A172 (cell line): ENCODE measurements around the gene SLC8A1. TPM values are rescaled to one million over a fixed set of nuclear protein-coding genes. Genes with fewer than 3 reads are reported as not detected.

Experiments
- DNase-seq: peaks from one replicate; pipeline ENCODE4 v3.0.0-alpha.2; 2015; ENCODE audit warnings: low spot score
- total RNA-seq: library from RNA; depleted of rRNA; stranded (reverse); fragments of >200 nt; shearing (Covaris generic); gene quantifications from 2 replicates; pipeline ENCODE4 v1.2.3, GENCODE V29; 2014; rRNA removed

The SLC8A1 gene
- total RNA-seq = 34.5 and 37.6 TPM in 2 replicates

DNA sequence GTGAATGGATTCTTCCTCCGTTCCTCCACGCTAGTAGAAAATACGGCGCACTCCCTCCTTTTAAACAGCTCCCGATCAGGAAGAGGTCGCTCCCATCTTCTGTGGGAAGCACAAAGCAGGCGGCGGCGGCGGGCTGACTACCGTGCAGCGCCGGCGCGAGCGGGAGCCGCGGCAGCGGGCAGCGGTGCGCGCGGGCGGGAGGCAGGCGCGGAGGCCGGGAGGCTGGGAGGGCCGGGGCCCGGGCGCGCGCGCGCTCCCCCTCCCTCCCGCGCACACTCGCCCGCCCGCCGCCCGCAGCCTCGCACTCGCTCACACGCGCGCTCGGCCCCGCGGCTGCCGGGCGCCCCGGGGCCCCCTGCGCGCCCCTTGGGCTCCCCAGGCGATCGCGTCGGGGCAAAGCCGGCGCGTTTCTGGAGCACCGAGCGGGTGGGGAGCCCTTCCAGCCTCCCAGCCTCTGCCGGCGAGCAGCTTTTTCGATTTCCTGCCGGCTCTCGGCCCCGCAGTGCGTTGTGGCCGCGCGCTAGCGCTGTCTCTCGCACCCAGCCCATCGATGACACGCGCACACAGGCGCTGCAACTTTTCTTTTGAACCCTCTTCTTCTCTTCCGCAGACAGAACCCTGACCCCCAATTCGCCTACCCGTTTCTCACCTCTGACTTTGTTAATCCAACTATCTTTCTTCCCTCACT lies at the start of gene SLC8A1:
Gene SLC8A1 (minus strand): TSS at position 173 of the 688 bp plus-strand sequence.
- peak; percentile 17 for DNase-seq

DNA sequence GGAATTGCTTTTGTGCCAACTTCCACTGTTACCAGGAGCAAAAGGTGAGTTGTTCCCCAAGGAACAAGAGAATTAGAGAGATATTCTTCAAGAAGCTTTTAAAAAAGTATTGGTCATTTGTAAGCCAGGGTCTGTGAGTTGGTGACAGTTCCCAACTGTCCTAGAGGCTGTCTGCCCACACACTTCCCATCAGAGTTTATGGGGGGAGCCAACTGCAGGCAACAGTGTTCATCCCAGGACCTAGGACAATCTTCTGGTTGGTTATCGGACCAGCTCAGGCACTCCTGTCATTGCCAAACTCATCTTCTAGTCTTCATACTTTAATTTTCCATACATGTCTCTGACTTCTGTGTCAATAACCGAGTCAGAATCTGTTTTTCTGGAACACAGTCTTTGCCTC lies 47.5 kb upstream of the SLC8A1 start:
- no peak for DNase-seq

DNA sequence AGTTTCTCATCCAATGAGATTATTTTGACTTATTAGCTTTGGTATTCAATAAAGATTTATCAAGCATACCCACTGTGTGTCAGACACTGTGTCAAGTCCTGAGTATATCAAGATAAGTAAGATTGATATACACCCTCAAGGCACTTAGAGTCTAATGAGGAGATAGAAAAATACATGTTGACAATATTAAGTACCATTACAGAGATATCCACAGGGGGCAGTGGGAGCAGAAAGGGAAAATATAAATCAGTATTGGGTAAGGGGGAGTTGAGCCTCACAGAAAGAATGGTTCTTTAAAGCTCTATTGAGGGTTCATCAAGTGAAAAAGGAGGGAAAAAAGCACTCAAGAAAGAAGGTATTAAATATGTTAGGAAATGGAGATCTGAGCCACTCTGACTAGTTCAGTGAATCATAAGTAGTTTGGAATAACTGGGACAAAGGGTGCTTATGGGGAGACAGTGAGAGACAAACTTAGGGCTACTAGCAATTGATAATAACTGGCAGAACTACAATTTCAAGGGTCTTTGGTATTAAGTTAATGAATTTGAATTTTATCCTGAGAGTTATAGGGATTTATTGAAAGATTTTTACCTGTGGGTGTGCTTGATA lies 45.5 kb upstream of the SLC8A1 start:
- no peak for DNase-seq

DNA sequence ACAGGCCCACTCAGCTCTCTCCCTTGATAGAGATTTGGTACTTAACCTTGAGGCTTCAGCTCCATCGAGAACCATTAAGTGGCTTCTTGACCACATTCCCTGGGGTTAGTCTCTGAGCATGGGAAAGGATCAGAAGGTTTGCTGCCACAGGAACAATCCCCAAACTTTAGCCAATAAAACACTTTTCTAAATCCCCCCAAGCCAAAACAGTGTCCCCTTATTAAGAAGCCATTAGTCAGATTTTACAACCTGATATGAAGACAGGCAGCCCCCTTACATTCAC lies 37.7 kb upstream of the SLC8A1 start:
- no peak for DNase-seq

DNA sequence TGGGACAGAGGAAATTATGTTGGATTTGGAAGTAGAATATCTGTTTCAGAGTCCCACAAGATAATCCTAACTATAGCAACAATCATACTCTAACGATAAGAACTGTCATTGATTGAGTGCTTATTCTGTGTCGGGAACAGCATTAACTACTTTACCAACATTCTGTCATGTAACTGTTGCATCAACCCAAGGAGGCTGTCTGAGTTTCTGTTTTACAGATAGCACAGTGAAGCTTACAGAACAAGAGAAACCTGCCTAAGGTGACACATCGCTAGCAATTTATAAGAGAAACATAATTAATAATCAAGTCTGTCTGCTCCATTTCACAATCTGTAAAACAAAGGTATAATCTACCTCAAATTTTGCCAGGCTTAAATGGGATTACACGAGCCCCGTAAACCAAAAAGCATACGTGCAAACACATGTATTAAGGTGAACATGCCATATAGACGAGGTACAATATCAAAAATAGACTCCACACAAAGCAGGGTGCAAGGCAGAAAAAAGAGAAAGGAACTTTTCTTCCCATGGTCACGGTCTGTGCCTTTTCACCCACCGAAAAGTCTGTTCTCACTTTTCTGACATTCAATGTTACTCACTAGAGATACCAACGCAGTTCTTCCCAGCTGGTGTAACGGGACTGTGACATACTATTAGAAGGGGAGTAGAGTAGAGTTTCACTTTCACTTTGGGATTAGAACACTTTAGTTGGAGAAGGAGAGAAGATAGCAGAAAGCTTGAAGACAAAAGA lies 37.2 kb upstream of the SLC8A1 start:
- peak; percentile 71 for DNase-seq

DNA sequence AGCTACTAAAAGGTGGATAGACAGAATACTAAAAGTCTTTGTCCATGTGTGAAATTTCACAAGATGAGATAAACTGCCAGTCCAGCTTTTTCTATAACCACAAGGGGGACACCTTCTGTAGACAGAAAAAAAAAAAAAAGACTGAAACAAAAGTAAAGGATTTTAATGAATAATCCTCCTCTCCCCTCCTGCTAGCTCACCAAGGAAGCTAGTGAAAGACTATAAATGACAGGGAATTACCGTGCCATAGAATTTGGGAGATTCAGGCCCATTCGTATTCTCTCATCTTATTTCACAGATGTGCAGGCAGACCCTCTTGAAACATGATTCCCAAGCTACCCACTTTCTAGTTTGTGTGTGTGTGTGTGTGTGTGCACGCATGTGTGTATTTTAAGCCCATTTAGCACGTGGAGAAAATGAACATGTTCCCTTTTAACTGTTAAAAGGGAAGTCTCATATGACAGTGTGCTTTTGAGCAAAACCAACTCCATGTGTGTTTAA lies 36.3 kb upstream of the SLC8A1 start:
- DNase-seq = peak; percentile 47

DNA sequence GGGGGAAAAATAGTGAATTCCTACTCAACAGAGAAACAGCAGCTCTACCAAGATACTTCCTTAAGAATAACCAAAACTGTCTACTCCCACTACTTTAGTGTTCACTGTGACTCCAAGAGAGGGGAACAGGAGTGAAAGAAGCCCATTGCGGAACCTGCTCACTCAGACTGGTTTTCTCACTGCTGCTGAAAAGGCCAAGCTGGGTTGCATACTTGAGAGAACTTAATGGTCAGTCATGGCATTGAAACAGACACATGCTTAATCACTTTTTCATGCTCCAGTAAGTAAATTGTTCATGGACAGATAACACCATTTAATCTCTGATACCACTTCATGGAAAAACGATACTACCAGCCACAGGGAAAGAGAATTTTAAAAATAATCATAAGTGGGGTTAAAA lies 35.7 kb upstream of the SLC8A1 start:
- no peak for DNase-seq

DNA sequence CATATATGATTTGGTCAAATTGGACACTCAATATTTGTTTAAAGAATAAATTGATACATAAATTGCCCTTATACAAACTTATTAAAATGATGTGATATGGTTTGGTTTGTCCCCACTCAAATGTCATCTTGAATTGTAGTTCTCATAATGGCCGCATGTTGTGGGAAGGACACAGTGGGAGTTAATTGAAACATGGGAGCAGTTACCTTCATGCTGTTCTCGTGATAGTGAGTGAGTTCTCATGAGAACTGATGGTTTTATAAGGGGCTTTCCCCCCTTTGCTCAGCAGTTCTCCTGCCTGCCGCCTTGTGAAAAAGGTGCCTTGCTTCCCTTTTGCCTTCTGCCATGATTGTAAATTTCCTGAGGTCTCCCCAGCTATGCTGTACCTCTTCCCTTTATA lies 34.0 kb upstream of the SLC8A1 start:
- DNase-seq = no peak

DNA sequence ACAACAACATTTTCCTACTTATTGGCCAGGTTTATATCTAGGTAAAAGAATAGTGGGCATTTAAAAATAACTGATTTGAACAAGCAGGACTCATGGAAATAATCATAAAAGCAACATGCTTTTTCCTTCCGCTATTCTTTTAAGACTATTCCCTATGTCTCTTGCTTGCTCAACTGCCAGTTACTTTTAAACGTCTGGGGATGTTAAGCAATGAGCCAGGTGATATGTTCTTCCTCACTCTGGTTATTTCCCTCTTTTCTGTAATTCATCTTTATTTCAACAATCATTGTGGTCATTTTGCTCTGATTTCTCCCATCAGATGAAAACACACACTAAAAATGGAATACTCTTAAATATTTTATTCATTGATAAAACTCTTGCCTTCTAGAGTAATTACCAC lies 33.4 kb upstream of the SLC8A1 start:
- DNase-seq = no peak

DNA sequence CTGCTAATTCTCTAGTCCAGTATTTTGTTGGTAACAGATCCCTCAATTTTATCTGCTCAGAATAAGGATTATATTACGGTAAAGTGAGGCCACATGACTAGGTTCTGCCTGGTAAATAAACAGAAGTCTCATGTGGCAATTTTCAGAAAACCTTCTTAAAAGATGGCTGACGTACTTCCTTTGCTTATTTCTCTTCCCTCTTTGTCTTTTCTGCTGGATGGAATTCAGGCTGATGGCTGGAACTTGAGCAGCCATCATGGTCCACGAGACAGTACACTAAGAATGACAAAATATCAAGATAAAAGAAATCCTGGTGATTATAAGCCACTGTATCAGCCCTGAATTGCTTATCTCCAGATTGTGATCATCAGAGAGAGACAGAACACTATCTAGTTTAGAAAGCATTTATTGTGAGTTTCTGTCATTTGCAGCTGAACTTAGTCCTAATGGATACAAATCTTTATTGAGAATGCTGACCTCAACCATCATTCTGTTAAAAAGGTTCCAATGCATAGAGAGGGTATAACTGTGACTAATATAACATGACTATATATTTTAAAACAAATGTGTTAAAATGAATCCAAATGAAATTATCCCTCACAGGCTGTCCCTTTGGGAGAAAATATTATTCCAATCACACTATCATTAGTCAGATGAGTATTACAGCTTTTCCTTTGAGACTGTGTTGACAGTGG lies 31.8 kb upstream of the SLC8A1 start:
- no peak for DNase-seq

DNA sequence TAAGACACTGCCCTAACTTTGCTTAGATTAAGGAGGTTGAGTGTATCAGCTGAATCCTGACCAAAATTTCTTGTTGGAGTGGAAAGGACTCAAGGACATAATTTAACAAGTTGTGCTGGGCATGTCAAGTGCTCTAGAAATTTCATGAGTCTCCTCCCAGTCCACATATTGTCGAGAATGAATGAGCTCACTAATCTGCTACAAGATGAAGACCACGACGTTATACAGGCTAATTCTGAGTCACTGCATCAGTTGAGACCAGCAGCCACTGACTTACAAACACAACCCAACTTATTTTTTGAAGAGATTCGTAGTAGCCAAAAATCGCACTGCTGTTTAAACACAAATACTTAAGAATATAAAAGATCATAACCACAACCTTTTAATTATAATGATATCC lies 28.7 kb upstream of the SLC8A1 start:
- DNase-seq = no peak

DNA sequence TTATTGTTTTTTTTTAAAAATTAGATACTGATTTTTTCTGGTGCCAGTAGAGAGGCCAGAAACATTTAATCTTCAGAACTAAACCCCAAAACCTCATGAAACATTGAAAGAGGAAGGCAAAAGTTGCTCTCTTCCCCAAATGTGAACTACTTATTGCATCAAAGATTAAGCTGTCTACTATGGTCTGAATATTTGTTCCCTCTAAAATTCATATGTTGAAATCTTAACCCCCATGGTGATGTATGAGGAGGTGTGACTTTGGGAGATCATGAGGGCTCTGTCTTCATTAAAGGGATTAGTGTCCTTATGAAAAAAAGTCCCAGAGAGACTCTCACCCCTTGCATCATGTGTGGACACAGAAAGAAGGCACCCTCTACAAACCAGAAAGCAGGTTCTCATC lies 28.2 kb upstream of the SLC8A1 start:
- DNase-seq = no peak

DNA sequence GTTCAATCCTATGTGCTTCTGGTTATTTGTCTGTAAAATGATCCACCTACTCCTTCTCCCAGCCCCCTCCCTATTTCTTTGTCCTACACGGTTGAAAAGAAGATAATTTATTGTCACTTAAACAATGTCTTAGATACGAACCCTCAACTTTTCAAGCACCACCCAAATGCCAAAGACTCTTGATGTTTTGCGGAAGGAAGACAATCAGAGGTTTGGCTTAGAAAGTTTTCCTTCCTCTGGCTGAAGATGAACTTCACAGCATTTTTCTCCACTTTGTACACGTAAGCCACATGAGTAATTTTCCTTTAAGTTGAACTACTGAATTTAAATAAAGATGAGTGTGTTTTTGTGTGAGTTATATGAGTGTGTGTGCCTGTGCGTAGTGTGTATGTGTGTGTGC lies 25.5 kb upstream of the SLC8A1 start:
- DNase-seq = no peak

DNA sequence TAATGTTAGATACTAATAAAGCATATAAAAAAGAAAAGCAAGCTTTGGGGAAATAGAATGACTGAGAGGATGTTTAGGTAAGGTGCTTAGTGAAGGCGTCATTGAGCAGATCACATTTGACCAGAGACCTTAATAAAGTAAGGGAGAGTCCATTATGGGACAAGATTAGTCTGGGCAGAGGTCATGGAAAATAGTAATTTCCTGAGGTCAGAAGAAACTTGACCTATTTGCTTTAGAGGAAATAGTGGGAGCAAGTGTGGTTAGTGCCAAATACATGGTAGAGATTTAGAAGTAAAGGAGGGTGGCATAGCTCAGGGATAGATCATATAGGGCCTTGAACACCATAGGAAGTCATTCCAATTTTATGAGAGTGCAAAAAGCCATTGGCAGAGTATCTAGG lies 24.5 kb upstream of the SLC8A1 start:
- DNase-seq = no peak

DNA sequence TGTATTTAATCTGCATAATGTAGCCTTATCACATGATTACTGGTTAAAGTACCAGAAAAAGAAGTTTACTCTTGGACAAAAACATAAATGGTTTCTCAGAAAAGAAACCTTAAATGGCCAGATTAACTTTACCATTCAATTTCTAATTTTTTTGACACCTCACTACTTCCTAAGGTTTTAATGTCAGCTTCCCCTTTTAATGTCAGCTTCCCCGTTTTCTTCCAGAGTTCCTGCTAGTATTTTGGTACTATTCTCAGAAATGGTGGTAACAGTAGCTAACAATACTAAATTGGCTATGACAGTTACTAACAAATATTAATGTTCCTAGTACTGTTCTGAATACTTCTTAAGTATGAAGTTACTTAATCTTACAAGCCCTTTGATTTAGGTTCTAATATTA lies 22.4 kb upstream of the SLC8A1 start:
- no peak for DNase-seq

DNA sequence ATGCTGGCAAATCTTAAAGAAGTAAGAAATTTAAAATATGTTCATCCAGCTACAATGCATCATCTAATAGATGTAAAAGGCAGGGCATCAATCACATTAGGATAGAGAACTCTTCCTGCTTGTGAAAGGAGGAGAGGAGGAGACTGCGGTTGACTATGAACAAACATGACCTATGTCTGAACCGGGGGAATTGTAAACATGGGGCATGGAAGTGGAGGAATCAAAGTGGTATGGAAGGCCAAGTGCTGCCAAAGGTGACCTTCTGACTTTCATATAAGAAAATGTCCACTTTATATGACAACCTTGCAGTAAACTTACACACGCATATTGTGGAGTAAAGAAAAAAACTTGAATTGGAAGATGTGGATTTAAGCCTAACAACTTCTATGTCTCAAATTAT lies 20.0 kb upstream of the SLC8A1 start:
- DNase-seq = no peak

DNA sequence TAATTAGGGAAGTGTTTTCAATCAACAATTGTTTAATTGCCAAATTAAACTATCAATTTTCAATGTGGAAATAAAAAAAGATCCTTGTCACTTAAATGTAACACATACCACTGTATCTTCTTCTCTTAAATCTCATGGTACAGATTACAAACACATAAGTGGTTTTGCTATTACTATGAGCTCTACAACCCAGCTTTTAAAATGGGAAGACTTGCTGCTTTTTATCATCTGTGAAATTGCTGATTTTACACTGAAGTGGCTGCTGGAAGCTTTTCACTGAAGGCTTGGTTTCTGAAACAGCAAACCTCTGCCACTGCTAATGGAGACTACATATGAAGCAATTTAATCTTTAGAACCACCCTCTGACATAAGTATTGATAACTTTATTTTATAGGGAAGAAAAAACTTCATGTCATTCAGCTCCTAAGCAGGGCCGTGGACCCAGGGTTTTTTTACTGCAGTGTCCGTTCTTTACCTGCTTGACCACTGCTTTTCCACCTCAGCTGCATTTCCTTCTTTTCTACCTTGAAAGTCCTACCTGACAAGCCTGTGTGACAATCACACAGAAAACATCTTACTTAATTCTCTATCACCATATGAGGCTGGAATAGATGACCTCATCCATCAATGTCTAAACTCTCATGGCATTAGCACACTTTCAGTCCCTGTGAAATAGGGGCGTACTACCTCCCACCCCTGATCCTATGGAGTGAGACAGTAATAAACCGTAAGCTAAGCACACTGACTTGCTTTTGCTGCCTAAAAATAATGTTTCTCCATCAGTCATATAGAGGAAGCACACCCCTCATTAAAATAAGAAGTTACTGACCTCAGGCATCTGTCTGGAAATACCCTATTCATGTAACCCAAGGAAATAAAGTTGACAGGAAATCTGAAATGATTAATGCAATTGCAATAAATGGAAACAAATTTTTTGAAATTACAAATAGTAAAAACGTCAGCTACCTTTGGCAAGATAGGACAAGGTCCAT lies 19.2 kb upstream of the SLC8A1 start:
- no peak for DNase-seq

DNA sequence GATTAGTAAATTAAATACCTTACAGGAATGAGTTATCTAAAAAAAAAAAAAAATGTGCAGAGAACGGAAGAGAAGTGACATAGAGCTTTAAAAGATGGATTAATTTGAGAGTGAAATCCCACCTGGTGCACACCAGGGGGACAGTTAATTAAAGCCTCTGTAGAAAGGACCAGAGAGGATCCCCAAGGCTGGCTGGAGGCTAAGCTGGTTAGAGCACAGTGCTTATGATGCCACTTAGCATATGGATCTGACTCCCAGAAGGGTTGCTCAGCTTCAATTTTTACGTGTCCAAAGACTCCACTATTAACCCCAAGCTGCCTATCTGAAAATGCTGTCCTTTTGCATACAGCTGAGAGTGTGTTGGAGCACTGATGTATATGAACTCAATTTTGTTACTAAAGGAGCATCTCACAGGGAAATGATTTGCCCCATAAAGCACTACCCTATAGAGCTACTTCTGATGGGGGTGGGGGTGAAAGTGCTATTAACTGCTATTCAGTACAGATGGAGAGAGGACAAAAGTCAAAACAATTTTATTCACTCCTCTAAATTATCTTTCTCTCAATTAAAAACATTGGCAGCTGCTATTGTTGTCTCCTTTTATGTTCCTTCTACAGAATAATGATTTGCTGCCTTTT lies 15.2 kb upstream of the SLC8A1 start:
- no peak for DNase-seq

DNA sequence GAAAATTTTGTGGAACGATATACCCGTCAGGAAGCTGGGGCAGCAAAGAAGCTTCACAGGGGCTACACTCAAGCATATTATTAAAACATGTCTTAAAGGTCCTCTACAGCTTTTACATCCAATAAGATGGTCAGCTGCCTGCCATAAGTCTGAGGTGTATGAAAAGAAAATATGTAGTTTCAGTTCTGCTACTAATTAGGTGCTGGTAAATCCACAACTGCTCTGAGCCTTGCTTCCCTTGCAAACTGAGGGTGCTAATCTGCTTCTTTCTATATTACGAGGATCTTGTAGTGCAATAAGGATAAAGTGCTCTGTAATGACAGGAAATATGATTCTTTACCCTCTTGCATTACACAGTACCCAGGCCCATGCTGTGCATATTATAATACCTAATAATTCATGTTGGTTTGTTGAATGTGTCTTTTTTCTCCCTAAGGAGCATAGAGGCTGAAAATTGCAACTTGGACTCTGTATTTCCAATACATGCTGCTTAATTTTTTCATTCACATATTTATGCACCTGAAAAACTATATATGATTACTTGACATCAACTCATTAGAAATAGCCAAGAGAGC lies 14.5 kb upstream of the SLC8A1 start:
- DNase-seq = no peak

DNA sequence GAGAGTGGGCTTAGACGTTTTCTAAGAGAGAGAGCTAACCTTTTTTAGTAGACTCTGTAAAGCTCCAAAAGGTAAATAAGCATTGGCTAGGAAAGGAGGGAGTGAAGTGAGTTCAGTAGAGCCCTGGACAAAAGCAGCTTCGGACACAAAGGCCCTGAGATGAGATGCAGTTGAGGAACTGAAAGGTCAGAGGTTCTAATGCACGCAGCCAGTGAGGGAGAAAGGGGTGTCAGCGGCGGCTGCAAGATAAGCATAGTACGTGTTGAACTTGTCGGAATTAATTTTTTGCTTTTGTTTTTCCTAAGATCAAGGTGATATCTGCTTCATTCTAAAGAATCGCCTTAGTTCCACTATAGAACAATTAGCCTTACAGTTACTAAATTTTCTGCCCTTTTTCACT lies 11.2 kb upstream of the SLC8A1 start:
- DNase-seq = no peak
